ENCODE measurements around the gene LIMD2. TPM values are rescaled to one million over a fixed set of nuclear protein-coding genes. Genes with fewer than 3 reads are reported as not detected.
"Not testable (repeated sequence)": the region's sequence is repeated elsewhere in the genome, so short reads cannot be mapped to it uniquely, and the experiment has no call there.

LIMD2 gene
- 10 to 100 TPM in 1 of 2 donors, 1 to 10 TPM in 1; 9.6 to 13.0 TPM for total RNA-seq
- long read RNA-seq, donor 1, partial matches to known transcripts: 2 of 7 reads
- long read RNA-seq, donor 1, other reads (novel, unspliced or antisense): 2 of 7 reads
- long read RNA-seq, donor 2, transcript LIMD2-201 (5 exons, 3,193 nt): major isoform, 11 of 19 reads
- long read RNA-seq, donor 2, partial matches to known transcripts: 3 of 19 reads
- long read RNA-seq, donor 2, other reads (novel, unspliced or antisense): 1 of 19 reads

- intact Hi-C loops (cut with DNase I): loop anchor here in 1 of 2 donors (10.0 kb wide), 1 partner anchor 65 kb away; no protein-coding TSS in a partner anchor
- peak; percentile 87 for DNase-seq (ENCODE audit: low spot score)
Observed at GRCh38 chr17:63699638-63700527, at the start of gene LIMD2. TSS of gene LIMD2 (minus strand) at chr17:63700125. CDS start at chr17:63699298, 827 bp downstream.

- peak; percentile 99 for DNase-seq (ENCODE audit: low spot score)
- intact Hi-C loops (cut with DNase I): no loop called here
Observed at GRCh38 chr17:63741408-63742173, 41.7 kb upstream of the LIMD2 start, which contains the start of gene STRADA. TSS of gene STRADA (minus strand) at chr17:63741799. CDS start at chr17:63728369, 13,430 bp downstream.

GRCh38 chr17:63741143-63741407, 41.1 kb upstream of the LIMD2 start:
- intact Hi-C loops (cut with DNase I): no loop called here
- DNase-seq (ENCODE audit: low spot score): no peak

- intact Hi-C loops (cut with DNase I): no loop called here
- no peak for DNase-seq (ENCODE audit: low spot score)
Observed at GRCh38 chr17:63740464-63741142, 40.7 kb upstream of the LIMD2 start.

- intact Hi-C loops (cut with DNase I): no loop called here
- DNase-seq (ENCODE audit: low spot score): no peak
Observed at GRCh38 chr17:63735691-63736090, 35.8 kb upstream of the LIMD2 start.

- intact Hi-C loops (cut with DNase I): no loop called here
Observed at GRCh38 chr17:63722403-63722802, 22.5 kb upstream of the LIMD2 start.

GRCh38 chr17:63720194-63720593, 20.3 kb upstream of the LIMD2 start:
- intact Hi-C loops (cut with DNase I); DNase-seq (ENCODE audit: low spot score): not testable (repeated sequence)

More at GRCh38 chr17:63722403-63722802, 22.5 kb upstream of the LIMD2 start:
- DNase-seq (ENCODE audit: low spot score): no peak

GRCh38 chr17:63718988-63719387, 19.1 kb upstream of the LIMD2 start:
- intact Hi-C loops (cut with DNase I): no loop called here

GRCh38 chr17:63716426-63716825, 16.5 kb upstream of the LIMD2 start:
- DNase-seq (ENCODE audit: low spot score): no peak
- intact Hi-C loops (cut with DNase I): no loop called here

More at GRCh38 chr17:63718988-63719387, 19.1 kb upstream of the LIMD2 start:
- no peak for DNase-seq (ENCODE audit: low spot score)

GRCh38 chr17:63714550-63715277, 14.8 kb upstream of the LIMD2 start:
- no peak for DNase-seq (ENCODE audit: low spot score)
- intact Hi-C loops (cut with DNase I): no loop called here

GRCh38 chr17:63709110-63709509, 9.2 kb upstream of the LIMD2 start:
- no peak for DNase-seq (ENCODE audit: low spot score)
- intact Hi-C loops (cut with DNase I): loop anchor here in 1 of 2 donors (10.0 kb wide), 1 partner anchor 56 kb away; no protein-coding TSS in a partner anchor

- DNase-seq (ENCODE audit: low spot score): no peak
- intact Hi-C loops (cut with DNase I): loop anchor here in 1 of 2 donors (10.0 kb wide), 1 partner anchor 58 kb away; no protein-coding TSS in a partner anchor
Observed at GRCh38 chr17:63707151-63707550, 7.2 kb upstream of the LIMD2 start.

- intact Hi-C loops (cut with DNase I): loop anchor here in 1 of 2 donors (10.0 kb wide), 1 partner anchor 58 kb away; no protein-coding TSS in a partner anchor
- DNase-seq (ENCODE audit: low spot score): no peak
Observed at GRCh38 chr17:63706336-63707082, 6.6 kb upstream of the LIMD2 start.

- intact Hi-C loops (cut with DNase I): loop anchor here in 1 of 2 donors (10.0 kb wide), 1 partner anchor 59 kb away; no protein-coding TSS in a partner anchor
- DNase-seq (ENCODE audit: low spot score): no peak
Observed at GRCh38 chr17:63705657-63706056, 5.7 kb upstream of the LIMD2 start.

GRCh38 chr17:63704836-63705235, 4.9 kb upstream of the LIMD2 start:
- intact Hi-C loops (cut with DNase I): loop anchor here in 1 of 2 donors (10.0 kb wide), 1 partner anchor 60 kb away; no protein-coding TSS in a partner anchor
- no peak for DNase-seq (ENCODE audit: low spot score)

GRCh38 chr17:63704259-63704576, 4.3 kb upstream of the LIMD2 start:
- intact Hi-C loops (cut with DNase I): loop anchor here in 1 of 2 donors (10.0 kb wide), 1 partner anchor 61 kb away; no protein-coding TSS in a partner anchor
- no peak for DNase-seq (ENCODE audit: low spot score)

GRCh38 chr17:63703556-63704258, 3.8 kb upstream of the LIMD2 start:
- intact Hi-C loops (cut with DNase I): loop anchor here in 1 of 2 donors (10.0 kb wide), 1 partner anchor 61 kb away; no protein-coding TSS in a partner anchor
- DNase-seq (ENCODE audit: low spot score): no peak

Measured in posterior vena cava (tissue), 2 donors.